Neural cell (in vitro differentiated cells): ENCODE results near the gene THOP1. TPM values are rescaled to one million over a fixed set of nuclear protein-coding genes. Genes with fewer than 3 reads are reported as not detected.

ENCODE experiments used
- H2AFZ ChIP-seq: fragments of 200-600, 300-800 bp; sonication (generic), shearing (Covaris generic); 2 replicates; pipeline ENCODE4 v1.6.0; 2014; ENCODE audit warnings: low read depth, mild to moderate bottlenecking, antibody characterized with exemption, low read length, moderate library complexity
- H3F3A ChIP-seq: fragments of 200-600 bp; shearing (Covaris generic); 2 replicates; pipeline ENCODE4 v1.6.1; 2016; ENCODE audit warnings: mild to moderate bottlenecking, moderate library complexity, mixed read lengths, antibody characterized with exemption, low read length; ENCODE audit not compliant: insufficient read depth, poor library complexity, severe bottlenecking
- H3K27ac ChIP-seq: fragments of 200-600, 300-800 bp; sonication (generic), shearing (Covaris generic); 2 replicates; pipeline ENCODE4 v1.5.1; 2014; ENCODE audit warnings: mild to moderate bottlenecking, low read length, moderate library complexity
- H3K27me3 ChIP-seq: fragments of 300-800, 200-600 bp; sonication (generic), shearing (Covaris generic); 2 replicates; pipeline ENCODE4 v1.6.0; 2014; ENCODE audit warnings: mild to moderate bottlenecking, low read depth, low read length, moderate library complexity; ENCODE audit not compliant: insufficient read depth
- H3K36me3 ChIP-seq: fragments of 300-800, 200-600 bp; sonication (generic), shearing (Covaris generic); 2 replicates; pipeline ENCODE4 v1.5.1; 2014; ENCODE audit warnings: mild to moderate bottlenecking, antibody characterized with exemption, low read length, moderate library complexity; ENCODE audit not compliant: insufficient read depth
- H3K4me2 ChIP-seq: fragments of 300-800, 200-600 bp; sonication (generic), shearing (Covaris generic); 2 replicates; pipeline ENCODE4 v1.6.0; 2014; ENCODE audit warnings: mild to moderate bottlenecking, low read length
- H3K4me3 ChIP-seq: fragments of 300-800, 200-600 bp; sonication (generic), shearing (Covaris generic); 2 replicates; pipeline ENCODE4 v1.5.1; 2014; ENCODE audit warnings: mild to moderate bottlenecking, low read length, moderate library complexity
- H3K79me2 ChIP-seq: fragments of 200-600 bp; shearing (Covaris generic); replicated peaks from 2 replicates; pipeline ENCODE4 v1.6.0; 2014; ENCODE audit warnings: mild to moderate bottlenecking, low read length, moderate library complexity; ENCODE audit not compliant: insufficient read depth
- H3K9ac ChIP-seq: fragments of 300-800, 200-600 bp; sonication (generic), shearing (Covaris generic); 2 replicates; pipeline ENCODE4 v1.6.1; 2016; ENCODE audit warnings: mild to moderate bottlenecking, low read length, mixed read lengths
- H3K9me2 ChIP-seq: fragments of 200-600 bp; shearing (Covaris generic); 2 replicates; pipeline ENCODE4 v1.6.1; 2016; ENCODE audit warnings: mild to moderate bottlenecking, low read length, mixed read lengths; ENCODE audit not compliant: insufficient read depth
- H3K9me3 ChIP-seq: fragments of 200-600, 300-800 bp; sonication (generic), shearing (Covaris generic); 2 replicates; pipeline ENCODE4 v1.6.1; 2016; ENCODE audit warnings: mild to moderate bottlenecking, mixed run types, low read length, moderate library complexity, mixed read lengths
- H4K20me1 ChIP-seq: fragments of 200-600 bp; shearing (Covaris generic); 2 replicates; pipeline ENCODE4 v1.6.1; 2016; ENCODE audit warnings: mild to moderate bottlenecking, mixed run types; ENCODE audit not compliant: insufficient read depth
- CTCF ChIP-seq: fragments of 450-650 bp; IDR thresholded peaks from 2 replicates; pipeline ENCODE4 v1.5.1; 2014; ENCODE audit warnings: antibody characterized with exemption, mild to moderate bottlenecking, moderate library complexity; ENCODE audit not compliant: poor library complexity, severe bottlenecking
- EP300 ChIP-seq: fragments of 450-650 bp; conservative IDR thresholded peaks from 2 replicates; pipeline ENCODE4 v1.6.1; 2014; ENCODE audit warnings: antibody characterized with exemption, mild to moderate bottlenecking, moderate library complexity; ENCODE audit not compliant: poor library complexity, severe bottlenecking
- EZH2 ChIP-seq: fragments of 200-600, 300-800 bp; shearing (Covaris generic), sonication (generic); IDR thresholded peaks from 2 replicates; pipeline ENCODE4 v1.6.1; 2014; ENCODE audit warnings: antibody characterized with exemption, low read length, borderline replicate concordance, mild to moderate bottlenecking; ENCODE audit not compliant: insufficient read depth, poor library complexity, severe bottlenecking
- MXI1 ChIP-seq: fragments of 450-650 bp; conservative IDR thresholded peaks from 2 replicates; pipeline ENCODE4 v1.6.1; 2014; ENCODE audit warnings: antibody characterized with exemption, mild to moderate bottlenecking; ENCODE audit not compliant: poor library complexity, severe bottlenecking
- POLR2AphosphoS5 ChIP-seq: IDR thresholded peaks from 2 replicates; pipeline ENCODE4 v1.6.1; 2012
- RAD21 ChIP-seq: fragments of 450-650 bp; conservative IDR thresholded peaks from 2 replicates; pipeline ENCODE4 v1.6.1; 2014; ENCODE audit warnings: antibody characterized with exemption, mild to moderate bottlenecking, moderate library complexity
- REST ChIP-seq: IDR thresholded peaks from 2 replicates; pipeline ENCODE4 v1.6.1; 2012; ENCODE audit warnings: borderline replicate concordance
- SMC3 ChIP-seq: fragments of 450-650 bp; conservative IDR thresholded peaks from 2 replicates; pipeline ENCODE4 v1.6.1; 2014; ENCODE audit warnings: antibody characterized with exemption, mild to moderate bottlenecking, moderate library complexity; ENCODE audit not compliant: poor library complexity
- TAF1 ChIP-seq: IDR thresholded peaks from 2 replicates; pipeline ENCODE4 v1.6.1; 2012; ENCODE audit warnings: low read depth
- polyA plus RNA-seq: library from polyadenylated mRNA; depleted of rRNA; stranded (reverse); fragments of >200 nt; gene quantifications from 2 replicates; pipeline ENCODE4 v1.2.3, GENCODE V29; 2014

THOP1 gene
- polyA plus RNA-seq, 1 donor from 2014 or later, result 113 TPM

GRCh38 chr19:2775556-2776430, 9.5 kb upstream of the THOP1 start:
- H4K20me1 ChIP-seq, result no peaks in the 10 kb centered on the region
- H3K9ac ChIP-seq, result no peak overlapping the region
- no peaks in the 10 kb centered on the region for H3K9me3 ChIP-seq
- H3K36me3 ChIP-seq, result no peaks in the 10 kb centered on the region
- no peaks in the 10 kb centered on the region for H3F3A ChIP-seq
- H2AFZ ChIP-seq, result no peak overlapping the region
- H3K4me2 ChIP-seq, result no peak overlapping the region
- H3K27ac ChIP-seq, result no peak overlapping the region
- H3K79me2 ChIP-seq, result peaks cover 56% of the 10 kb centered on the region
- TF ChIP-seq TAF1 (no peak), RAD21 (no peak), EP300 (no peak), SMC3 (no peak), CTCF (no peak), POLR2AphosphoS5 (no peak)
- no peaks in the 10 kb centered on the region for H3K27me3 ChIP-seq
- no peaks in the 10 kb centered on the region for H3K9me2 ChIP-seq
- H3K4me3 ChIP-seq, result no peak overlapping the region

DNA sequence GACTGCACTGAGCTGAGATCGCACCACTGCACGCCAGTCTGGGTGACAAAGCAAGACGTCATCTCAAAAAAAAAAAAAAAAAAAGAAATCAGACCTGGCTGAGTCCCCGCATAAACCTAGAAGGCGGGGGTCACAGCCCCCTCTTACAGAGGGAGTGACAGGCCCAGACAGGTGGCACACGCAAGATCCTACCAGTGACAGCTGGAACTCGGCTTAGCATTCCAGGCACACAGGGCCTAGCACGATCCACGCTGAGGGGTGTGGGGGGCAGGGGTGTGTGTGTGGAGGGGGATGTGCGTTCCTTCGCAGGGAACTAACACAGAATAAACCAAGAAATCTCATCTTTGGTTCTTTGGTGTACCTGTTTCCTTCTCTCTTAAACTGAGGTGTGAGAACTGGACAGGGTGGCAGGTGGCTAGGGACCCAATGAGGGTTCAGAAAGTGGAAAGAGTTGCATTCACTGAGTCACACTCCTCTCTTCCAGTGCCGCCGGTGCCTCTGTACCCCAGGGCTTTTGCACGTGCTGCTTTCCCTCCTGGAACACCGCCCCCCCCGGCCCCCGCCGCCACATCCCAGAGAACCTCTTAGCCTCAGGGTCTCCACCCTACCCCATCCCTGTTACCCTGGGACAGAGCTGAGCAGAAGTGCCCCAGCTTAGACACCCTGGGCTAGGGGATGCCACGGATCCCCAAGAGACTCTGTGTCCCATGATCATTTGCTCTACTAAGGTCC, 7.2 kb upstream of the THOP1 start:
- Histone ChIP-seq H3K4me2 (no peak overlapping the region), H3K9me3 (no peaks in the 10 kb centered on the region), H3F3A (no peaks in the 10 kb centered on the region), H3K36me3 (no peaks in the 10 kb centered on the region), H3K79me2 (peaks cover 75% of the 10 kb centered on the region), H3K27me3 (no peaks in the 10 kb centered on the region), H3K9ac (no peak overlapping the region), H2AFZ (no peak overlapping the region), H3K9me2 (no peaks in the 10 kb centered on the region), H4K20me1 (no peaks in the 10 kb centered on the region), H3K4me3 (no peak overlapping the region), H3K27ac (no peak overlapping the region)
- TF ChIP-seq EP300, result no peak
- no peak for TF ChIP-seq CTCF
- TF ChIP-seq RAD21, result no peak
- TF ChIP-seq EZH2, result no peak
- no peak for TF ChIP-seq POLR2AphosphoS5
- no peak for TF ChIP-seq TAF1
- TF ChIP-seq MXI1, result no peak
- TF ChIP-seq REST, result no peak
- no peak for TF ChIP-seq SMC3
